DND-41 (cell line): Measurements from ENCODE around the gene CARD11.
A peak's percentile ranks its signal among the peaks of the same experiment; 100 is the strongest.

Experiments used
- ATAC-seq: fragments of 200-7000 bp; cut with Tn5 transposase; 3 replicates; pipeline ENCODE4 v1.9.1; 2021; ENCODE audit warnings: low read depth; ENCODE audit not compliant: insufficient read depth
- DNase-seq: peaks from one replicate; pipeline ENCODE4 v3.0.0-alpha.2; 2020
- H2AFZ ChIP-seq: 2 replicates; pipeline ENCODE4 v1.6.0; 2012; ENCODE audit warnings: low read depth, low read length
- H3K27ac ChIP-seq: 2 replicates; pipeline ENCODE4 v1.5.1; 2012; ENCODE audit warnings: low read length, inconsistent platforms
- H3K27me3 ChIP-seq: fragments of 200-600 bp; sonication (generic); 2 replicates; pipeline ENCODE4 v1.6.0; 2012; ENCODE audit warnings: low read length, mild to moderate bottlenecking, inconsistent platforms; ENCODE audit not compliant: insufficient read depth, poor library complexity
- H3K36me3 ChIP-seq: 2 replicates; pipeline ENCODE4 v1.5.1; 2012; ENCODE audit warnings: low read length, inconsistent platforms; ENCODE audit not compliant: insufficient read depth
- H3K4me1 ChIP-seq: 2 replicates; pipeline ENCODE4 v1.5.1; 2012; ENCODE audit warnings: mild to moderate bottlenecking, low read length; ENCODE audit not compliant: insufficient read depth
- H3K4me2 ChIP-seq: 2 replicates; pipeline ENCODE4 v1.6.0; 2012; ENCODE audit warnings: mild to moderate bottlenecking, moderate library complexity, low read length, inconsistent platforms; ENCODE audit not compliant: insufficient read depth
- H3K4me3 ChIP-seq, 2 experiments: fragments of 200-600 bp in 1 of 2; shearing (Covaris generic) in 1 of 2; 2 replicates each; pipeline ENCODE4 v1.5.1; 2012 to 2016; ENCODE audit warnings: inconsistent platforms in 2 of 2, low read length in 2 of 2, mild to moderate bottlenecking in 2 of 2, low read depth in 1 of 2, moderate library complexity in 1 of 2
- H3K79me2 ChIP-seq: 2 replicates; pipeline ENCODE4 v1.6.0; 2012; ENCODE audit warnings: low read length, inconsistent platforms; ENCODE audit not compliant: insufficient read depth
- H3K9ac ChIP-seq: 2 replicates; pipeline ENCODE4 v1.6.0; 2012; ENCODE audit warnings: low read depth, mild to moderate bottlenecking, inconsistent platforms, low read length, moderate library complexity
- H3K9me3 ChIP-seq: 2 replicates; pipeline ENCODE4 v1.5.1; 2012; ENCODE audit warnings: low read length, moderate library complexity, mild to moderate bottlenecking, inconsistent platforms; ENCODE audit not compliant: insufficient read depth, severe bottlenecking
- H4K20me1 ChIP-seq: 2 replicates; pipeline ENCODE4 v1.6.0; 2012; ENCODE audit warnings: low read length; ENCODE audit not compliant: insufficient read depth
- EZH2 ChIP-seq: IDR thresholded peaks from 3 replicates; pipeline ENCODE4 v1.6.1; 2012; ENCODE audit warnings: borderline replicate concordance, low read depth, mild to moderate bottlenecking, moderate library complexity, low read length, inconsistent platforms; ENCODE audit not compliant: severe bottlenecking
- TF ChIP-seq, protein P1 (sequence below): IDR thresholded peaks from 2 replicates; pipeline ENCODE4 v1.5.1; 2012; ENCODE audit warnings: borderline replicate concordance, low read length, moderate library complexity, mild to moderate bottlenecking; ENCODE audit not compliant: poor library complexity, severe bottlenecking; ENCODE audit errors: extremely low read depth

Gene CARD11

DNA sequence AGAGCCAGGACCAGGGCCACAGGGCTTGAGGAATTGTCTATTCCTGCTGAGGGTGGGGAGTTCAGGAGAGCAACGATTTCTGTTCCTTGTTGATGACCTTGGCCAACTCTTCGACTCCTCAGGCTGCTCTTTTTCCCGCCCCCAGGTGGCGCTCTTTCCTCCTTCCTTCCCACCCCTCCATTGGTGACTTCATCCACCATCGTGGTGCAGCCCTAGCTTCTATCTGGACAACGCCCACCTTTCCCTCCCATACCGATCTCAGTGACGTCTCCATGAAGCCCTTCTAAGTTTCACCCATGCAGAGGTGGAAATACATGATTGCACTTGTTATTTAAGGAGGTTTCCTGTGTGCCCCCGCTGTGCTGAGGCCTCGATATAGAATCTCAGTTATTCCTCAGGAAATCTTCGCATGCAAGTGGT lies 22.1 kb upstream of the CARD11 start:
- peak; percentile 64; the same call in 2 of the 3 replicates for ATAC-seq
- no peak overlapping the region for H3K27ac ChIP-seq
- DNase-seq = peak; percentile 39

DNA sequence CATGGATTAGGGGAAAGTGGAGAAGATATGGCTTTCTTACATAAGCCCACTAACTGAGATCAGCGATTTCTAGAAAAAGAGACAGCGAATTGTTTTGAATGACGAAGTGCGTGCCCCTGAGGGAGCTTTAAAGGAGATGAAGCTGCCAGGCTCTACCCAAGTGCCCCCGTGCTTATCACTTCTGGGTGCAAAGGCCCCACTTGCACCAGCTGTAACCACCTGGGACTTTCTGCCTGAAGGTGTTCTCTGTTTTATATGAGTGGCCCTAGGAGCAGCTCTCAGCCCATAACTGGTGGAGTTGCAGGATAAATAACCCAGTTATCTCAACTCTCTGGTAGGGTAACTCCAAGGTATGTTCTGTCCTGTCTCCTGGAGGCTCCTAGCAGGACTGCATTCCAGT lies 20.4 kb upstream of the CARD11 start:
- H3K4me1 ChIP-seq = no peaks in the 10 kb centered on the region
- H3K9me3 ChIP-seq = no peaks in the 10 kb centered on the region
- no peak for DNase-seq
- no peaks in the 10 kb centered on the region for H3K36me3 ChIP-seq
- TF ChIP-seq EZH2 = no peak
- TF ChIP-seq, protein P1, sequence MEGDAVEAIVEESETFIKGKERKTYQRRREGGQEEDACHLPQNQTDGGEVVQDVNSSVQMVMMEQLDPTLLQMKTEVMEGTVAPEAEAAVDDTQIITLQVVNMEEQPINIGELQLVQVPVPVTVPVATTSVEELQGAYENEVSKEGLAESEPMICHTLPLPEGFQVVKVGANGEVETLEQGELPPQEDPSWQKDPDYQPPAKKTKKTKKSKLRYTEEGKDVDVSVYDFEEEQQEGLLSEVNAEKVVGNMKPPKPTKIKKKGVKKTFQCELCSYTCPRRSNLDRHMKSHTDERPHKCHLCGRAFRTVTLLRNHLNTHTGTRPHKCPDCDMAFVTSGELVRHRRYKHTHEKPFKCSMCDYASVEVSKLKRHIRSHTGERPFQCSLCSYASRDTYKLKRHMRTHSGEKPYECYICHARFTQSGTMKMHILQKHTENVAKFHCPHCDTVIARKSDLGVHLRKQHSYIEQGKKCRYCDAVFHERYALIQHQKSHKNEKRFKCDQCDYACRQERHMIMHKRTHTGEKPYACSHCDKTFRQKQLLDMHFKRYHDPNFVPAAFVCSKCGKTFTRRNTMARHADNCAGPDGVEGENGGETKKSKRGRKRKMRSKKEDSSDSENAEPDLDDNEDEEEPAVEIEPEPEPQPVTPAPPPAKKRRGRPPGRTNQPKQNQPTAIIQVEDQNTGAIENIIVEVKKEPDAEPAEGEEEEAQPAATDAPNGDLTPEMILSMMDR = no peak
- H3K4me2 ChIP-seq = no peak overlapping the region
- H2AFZ ChIP-seq = no peak overlapping the region
- no peaks in the 10 kb centered on the region for H4K20me1 ChIP-seq
- no peaks in the 10 kb centered on the region for H3K79me2 ChIP-seq
- peaks cover 4% of the 10 kb centered on the region for H3K27me3 ChIP-seq
- ATAC-seq = no peak
- H3K4me3 ChIP-seq = no peak overlapping the region
- H3K9ac ChIP-seq = no peak overlapping the region
- no peak overlapping the region for H3K27ac ChIP-seq

More for the DNA sequence above, 22.1 kb upstream of the CARD11 start:
- Histone ChIP-seq H3K4me1 (no peaks in the 10 kb centered on the region), H3K36me3 (no peaks in the 10 kb centered on the region), H3K9ac (no peak overlapping the region), H3K27me3 (peaks cover 4% of the 10 kb centered on the region), H4K20me1 (no peaks in the 10 kb centered on the region), H3K4me2 (no peak overlapping the region), H3K79me2 (no peaks in the 10 kb centered on the region), H3K9me3 (no peaks in the 10 kb centered on the region), H2AFZ (no peak overlapping the region), H3K4me3 (no peak overlapping the region)
- TF ChIP-seq, protein P1 = peak; percentile 73
- TF ChIP-seq EZH2 = no peak

DNA sequence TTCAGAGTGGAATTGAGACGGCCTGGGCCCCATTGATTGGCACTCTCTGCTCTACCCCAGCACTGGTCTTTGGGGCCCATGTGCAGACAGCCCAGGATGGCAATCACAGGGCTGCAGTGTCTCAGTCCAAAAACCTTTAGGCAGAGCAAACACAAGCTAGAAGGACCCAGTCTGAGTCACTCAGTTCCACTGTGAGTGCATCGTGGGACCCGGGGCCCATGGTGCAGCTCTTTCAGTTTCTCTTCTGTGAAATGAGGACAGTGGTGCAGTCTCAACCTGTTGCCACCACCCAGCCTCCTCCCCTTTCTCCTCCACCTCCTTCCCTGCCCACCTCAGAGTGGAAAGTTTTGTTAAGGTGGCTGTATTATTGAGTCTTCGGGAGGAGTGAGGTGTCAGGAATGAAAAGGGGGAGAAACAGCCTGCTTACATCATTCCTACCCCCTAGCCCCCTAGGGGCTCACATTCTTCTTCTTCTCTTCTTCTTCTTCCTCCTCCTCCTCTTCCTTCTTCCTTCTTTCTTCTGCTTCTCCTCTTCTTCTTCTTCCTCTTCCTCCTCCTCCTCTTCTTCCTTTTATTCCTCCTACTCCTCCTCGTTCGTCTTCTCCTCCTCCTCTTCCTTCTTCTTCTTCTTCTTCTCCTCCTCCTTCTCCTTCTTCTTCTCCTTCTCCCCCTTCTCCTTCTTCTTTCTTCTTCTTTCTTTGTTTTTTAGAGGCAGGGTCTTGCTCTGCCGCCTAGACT lies 19.5 kb upstream of the CARD11 start:
- no peak overlapping the region for H3K27ac ChIP-seq
- DNase-seq = no peak
- no peak for ATAC-seq
- H3K9ac ChIP-seq = no peak overlapping the region
- no peaks in the 10 kb centered on the region for H3K79me2 ChIP-seq
- no peak overlapping the region for H2AFZ ChIP-seq
- no peaks in the 10 kb centered on the region for H3K4me1 ChIP-seq
- TF ChIP-seq, protein P1 = no peak
- TF ChIP-seq EZH2 = no peak
- H3K9me3 ChIP-seq = no peaks in the 10 kb centered on the region
- H3K4me3 ChIP-seq = no peak overlapping the region
- H3K4me2 ChIP-seq = no peak overlapping the region
- H4K20me1 ChIP-seq = no peaks in the 10 kb centered on the region
- peaks cover 4% of the 10 kb centered on the region for H3K27me3 ChIP-seq
- H3K36me3 ChIP-seq = no peaks in the 10 kb centered on the region
